HuH-7 (cell line): ENCODE results near the gene NOVA2.

Experiments
- DNase-seq: peaks from one replicate; pipeline ENCODE4 v3.0.0; 2011; ENCODE audit warnings: low spot score

Gene NOVA2

DNA sequence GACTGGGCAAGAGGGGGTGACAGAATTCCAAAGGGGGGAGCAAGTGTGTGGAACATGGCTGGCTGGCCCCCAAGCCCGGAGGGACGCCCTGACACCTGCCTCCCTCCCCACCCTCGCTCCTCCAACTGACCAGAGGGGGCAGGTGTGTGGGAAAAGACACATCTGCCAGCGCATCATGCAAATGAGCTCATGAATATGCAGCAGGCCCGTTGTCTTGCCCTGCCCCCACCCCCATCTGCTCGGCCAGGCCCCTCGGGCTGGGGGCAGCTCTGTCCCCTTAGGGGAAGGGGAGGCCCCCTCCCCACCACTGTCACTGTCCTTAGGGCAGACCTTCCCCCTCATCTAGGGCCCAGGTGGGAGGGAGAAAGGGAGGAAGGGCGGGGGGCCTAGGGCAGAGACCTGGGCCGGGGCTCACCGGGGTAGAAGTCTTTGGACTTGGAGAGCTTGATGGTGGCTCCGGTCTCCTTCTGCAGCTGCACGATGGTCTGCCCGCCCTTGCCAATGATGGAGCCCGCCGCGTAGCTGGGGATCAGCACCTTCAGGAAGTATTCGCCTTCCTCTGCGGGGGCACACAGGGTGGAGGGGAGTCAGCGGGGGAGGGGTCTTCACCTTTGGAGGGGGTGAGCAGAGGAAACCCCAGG lies 12.9 kb downstream of the NOVA2 start:
- DNase-seq, result no peak

DNA sequence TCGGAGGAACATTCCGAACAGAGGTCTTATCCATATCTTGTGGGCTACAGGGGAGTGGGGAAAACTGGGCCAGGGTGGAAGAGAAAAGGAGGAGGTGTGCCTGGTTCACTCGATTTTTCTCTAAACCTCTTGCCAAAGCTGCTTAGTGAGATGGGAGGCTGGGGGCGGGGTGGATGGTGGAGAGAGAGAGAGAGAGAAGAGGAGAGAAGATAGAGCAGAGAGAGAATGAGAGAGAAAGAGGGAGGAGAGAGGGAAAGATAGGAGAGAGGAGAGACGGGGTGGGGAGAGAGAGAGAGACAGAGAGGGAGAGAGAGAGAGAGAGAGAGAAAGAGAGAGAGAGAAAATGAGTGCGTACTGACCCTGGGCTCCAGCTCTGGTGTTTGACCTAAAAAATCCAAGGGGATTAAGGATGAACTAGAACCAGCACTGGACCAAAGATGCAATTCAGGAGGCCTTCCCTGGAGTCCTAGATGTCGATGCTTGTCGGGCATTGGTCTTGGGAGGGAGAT lies 14.1 kb downstream of the NOVA2 start:
- DNase-seq, result no peak

DNA sequence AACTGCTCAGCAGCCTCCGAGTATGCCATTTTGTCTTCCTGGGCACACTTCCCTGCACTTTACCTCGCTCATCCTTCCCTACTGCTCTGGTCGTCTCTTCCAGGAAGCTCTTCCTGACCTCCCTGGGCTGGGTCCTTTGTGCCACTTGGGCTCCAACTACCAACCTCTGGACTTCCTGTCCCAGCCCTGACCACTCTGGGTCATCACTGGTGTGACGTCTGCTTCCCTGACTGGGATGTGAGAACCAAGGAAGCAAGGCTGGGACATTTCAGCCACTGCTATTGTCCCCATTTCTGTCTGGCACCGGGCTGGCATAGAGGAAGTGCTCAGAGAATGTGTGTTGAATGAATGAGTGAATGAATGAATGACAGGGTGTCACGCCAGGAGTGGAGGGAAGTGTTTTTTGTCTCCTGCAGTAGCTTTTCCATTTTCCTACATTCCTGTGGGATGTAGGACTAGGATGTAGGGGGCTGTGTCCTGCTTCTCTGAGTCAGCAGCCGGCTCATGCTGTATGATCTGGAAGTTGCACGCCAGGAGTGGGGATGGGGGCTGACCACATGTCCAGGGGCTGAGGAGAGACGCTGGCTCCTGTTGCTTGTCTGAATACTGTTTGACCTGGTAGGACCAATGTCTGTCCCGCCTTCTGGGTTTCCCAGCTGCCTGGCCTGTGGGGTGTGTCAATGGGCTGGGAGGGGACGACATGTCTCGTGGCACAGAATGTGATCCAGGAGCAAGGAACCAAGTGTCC lies 14.7 kb downstream of the NOVA2 start:
- no peak for DNase-seq

DNA sequence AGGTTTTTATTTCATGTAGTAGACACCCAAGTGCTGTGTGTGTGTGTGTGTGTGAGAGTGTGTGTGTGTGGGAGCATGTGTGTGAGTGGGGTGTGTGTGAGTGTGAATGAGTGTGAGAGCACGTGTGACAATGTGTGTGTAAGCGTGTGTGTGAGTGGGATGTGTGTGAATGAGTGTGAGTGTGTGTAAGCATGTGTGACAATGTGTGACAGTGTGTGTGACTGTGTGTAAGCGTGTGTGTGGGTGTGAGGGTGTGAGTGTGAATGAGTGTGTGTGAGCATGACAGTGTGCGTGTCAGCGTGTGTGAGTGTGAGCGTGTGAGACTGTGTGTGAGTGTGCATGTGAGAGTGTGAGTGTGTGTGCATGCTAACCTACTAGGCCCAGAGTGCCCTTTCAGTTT lies 15.3 kb downstream of the NOVA2 start:
- no peak for DNase-seq

DNA sequence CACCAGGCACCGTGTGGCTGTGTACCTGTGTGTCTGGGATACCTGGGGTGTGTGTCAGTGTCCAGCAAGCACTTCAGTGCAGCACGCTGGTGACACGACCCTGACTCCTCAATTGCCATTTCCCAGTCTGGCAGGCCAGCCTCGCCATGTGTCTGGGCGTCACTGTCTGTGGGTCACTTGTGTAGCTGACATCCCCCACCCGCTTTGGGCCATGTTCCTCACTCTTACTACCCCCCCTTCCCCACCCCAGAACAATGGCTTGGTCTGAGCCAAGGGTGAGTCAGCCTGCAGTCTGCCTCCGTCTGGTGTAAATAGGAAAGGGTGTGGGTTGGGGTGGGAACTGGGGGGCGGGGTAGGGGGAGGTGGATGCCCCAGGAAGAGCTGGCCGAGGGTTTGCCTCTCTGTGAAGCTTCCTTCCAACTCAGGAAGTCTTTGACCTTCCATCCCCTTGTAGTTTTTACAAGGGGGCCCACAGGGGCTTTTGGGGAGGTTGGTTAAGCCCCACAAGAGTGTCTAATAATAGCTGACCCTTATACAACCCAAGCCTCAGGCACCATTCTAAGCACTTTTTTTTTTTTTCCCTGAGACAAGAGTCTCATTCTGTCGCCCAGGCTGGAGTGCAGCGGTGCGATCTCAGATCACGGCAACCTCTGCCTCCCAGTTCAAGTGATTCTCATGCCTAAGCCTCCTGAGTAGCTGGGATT lies 17.6 kb downstream of the NOVA2 start:
- DNase-seq, result no peak

DNA sequence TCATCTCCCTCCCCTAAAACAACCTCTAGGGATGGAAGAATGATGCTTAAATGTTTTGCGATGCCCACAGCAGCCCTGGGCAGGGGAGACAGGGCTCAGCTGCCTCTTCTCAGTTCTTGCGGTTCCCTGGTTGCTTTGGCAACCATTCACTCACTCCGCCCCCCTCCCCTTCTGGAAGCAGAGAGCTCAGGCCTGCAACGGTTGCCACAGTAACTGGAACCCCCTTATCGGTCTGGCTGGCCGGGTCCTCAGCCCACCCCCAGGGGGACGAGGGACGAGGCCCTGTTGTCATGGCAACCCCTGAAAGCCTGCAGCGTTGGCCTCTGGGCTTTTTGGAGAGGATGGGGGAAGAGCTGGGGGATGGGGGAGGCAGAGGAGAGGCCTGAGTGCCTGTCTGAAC lies 19.5 kb downstream of the NOVA2 start:
- DNase-seq, result no peak

DNA sequence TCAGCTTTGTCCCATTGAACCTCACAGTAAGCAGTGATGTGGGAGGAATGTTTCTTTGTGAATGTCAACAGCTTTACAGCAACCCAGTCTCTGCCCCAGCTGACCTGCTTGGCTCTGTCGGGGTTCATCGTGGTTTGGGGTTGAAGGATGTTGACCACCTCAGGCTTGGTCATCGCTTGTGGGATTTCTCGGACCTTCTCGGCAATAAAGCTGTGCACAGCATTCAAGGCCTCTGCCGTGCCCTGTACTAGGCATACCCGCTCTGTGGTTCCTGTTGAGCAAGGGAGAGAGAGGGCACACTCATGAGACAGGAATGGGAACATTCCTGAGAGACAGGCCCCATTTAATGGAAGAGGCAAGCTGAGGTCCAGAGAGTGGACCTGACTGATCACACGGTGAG lies 20.0 kb downstream of the NOVA2 start:
- no peak for DNase-seq

DNA sequence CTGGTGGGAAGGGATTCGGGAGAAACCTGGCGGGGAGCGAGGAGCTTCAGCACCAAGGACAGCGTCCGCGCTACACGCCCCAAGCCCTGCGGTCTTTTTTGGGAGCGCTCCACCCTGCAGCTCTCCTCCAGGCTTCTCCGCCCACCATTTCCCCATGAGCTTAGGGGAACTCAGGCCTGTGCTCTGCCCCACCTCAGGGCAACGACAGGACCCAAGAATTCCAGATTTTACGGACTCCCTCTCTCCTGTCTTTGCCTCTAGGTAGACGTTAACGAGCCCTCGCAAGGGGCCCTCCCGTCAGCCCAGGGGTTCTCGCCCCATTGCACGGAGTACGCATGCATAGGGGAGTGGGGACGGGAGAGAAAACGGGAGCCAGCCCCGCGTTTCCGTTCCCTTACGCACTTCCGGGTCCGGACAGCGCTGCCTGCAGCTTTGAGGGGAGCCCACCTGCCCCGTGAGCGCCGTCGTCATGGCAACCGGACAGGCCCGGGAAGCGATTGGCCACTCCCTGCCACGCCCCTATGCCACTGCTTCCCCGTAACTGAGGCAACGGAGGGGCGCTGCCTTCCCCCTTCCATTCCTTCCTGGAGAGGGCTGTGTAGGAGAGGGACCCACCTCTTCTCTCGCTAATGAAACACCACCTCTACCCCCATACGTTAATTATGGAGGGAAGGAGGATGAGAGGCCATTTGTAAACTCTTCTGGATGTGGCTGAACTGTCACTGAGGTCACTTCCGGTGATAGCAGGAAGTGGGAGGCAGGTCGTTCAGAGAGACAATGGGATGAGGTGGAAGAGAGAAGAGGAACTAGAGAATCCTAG lies 20.8 kb downstream of the NOVA2 start:
- DNase-seq, result peak; percentile 81

DNA sequence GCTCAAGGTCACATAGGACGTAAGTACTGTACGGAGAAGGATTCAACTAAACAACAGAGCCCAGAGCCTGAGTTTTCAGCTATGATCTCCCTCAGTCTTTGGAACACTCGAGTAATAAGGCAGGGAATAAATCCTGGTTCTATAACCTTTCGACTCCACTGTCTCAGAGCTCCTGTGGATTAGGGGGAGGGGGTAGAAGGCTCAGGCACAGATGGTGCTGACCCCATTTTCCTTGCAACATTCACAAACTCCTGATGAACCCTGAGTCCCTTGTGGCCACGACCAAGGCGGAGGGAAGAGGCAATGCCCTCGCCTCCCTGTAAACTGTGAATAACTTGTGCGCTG lies 21.4 kb downstream of the NOVA2 start:
- DNase-seq, result no peak

DNA sequence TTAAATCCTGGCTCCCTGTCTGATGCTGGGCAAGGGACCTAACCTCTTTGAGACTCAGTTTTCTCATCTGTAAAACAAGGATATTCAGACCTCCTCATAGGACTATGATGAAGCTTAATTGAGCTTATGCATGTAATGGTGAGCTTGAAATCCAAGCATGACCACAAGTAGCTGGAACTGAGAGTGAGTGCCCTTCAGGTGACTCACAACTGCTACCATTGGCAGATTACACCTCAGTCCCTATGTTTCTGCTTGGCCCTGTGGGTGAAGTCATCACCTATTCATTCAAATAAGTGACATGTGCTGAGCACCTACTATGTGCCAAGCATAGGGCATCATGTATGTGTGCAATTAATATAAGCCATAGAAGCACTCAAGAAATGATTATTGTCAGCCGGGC lies 25.7 kb downstream of the NOVA2 start:
- no peak for DNase-seq

DNA sequence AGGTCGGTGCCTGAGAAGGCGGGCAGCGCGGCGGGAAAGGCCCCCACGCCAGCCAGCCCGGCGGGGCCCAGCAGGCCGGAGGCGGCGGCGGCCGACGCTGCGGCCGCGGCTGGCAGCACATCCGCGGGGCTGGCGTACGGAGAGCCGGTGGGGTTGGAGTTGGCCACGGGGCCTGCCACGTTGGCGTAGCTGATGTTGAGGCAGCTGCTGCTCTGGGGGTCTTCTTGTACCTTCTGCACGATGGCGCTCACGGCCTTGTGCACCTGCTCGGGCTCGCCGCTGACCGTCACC lies 33.2 kb downstream of the NOVA2 start:
- no peak for DNase-seq

DNA sequence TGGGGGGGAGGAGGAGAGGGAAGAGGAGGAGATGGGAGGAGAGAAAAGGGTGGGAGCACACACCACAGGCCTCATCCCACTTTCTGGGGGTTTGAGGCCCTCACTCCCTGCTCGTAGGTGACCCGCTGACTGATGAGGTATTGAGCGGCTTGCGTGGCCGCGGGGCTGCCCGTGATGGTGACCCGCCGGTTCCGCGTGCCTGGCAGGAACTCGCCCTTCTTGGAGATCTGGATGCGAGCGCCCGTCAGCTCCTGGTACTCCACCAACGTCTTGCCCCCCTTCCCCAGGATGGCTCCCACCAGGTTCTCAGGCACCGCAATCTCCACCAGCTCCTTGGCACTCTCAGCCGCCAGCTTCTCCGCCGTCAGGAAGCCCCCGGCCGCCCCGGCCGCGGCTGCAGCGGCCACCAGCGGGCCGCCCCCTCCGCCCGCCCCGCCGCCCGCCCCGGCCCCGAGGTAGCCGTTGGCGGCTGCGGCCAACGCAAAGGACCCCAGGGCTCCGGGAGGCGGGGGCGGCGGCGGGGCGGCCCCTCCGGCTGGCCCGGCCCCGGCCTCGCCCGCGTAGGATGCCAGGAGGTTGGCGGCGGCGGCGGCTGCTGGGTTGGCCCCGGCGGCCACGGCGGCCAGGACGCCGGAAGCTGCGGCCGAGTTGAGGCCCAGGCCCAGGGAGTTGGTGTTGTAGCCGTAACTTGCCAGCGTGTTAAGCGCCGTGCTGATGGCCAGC lies 33.7 kb downstream of the NOVA2 start:
- no peak for DNase-seq

DNA sequence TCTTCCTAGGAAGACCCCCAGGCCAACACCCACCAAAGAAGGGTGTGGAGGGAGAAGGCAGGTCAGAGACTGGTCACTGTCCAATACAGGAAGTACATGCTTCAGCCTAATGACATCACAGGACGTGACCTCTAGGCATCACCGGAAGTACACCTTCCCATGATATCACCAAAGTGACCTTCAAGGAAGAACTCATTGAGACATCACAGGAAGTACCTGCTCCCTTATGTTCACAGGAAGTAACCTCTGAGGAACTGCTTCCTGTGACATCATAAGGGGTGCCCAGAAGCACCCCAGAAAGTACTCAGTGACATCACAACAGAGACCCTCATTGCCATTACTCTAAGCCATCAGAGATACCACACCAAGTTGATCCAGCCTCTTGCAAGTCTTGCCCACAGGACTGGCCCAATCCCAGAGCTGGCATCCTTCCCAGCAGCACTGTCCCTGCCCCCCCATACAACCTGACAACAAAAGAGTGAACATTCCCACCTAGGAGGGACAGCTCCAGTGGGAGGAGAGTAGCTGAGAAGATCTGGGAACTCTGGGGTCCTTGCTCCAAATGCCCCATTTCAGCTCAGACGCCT lies 34.8 kb downstream of the NOVA2 start:
- DNase-seq, result no peak

DNA sequence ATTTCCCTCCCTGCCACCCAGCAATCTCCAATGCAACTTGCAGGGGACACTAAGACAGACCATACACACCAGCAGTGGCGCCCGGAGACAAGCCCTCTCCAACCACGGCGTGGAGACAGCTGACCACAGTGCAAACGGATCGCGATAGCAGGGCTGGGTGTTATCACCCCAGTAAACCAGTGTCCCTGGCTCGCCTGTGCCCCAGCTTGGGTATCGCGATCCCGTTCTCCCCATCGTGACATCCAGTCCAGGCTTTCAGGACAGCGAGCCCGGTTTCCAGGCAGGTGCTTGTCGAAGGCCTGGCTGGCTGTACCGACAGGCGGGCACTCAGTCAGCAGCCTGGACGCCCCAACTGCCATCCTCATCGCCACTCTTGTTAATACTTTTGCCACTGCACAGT lies 38.4 kb downstream of the NOVA2 start:
- no peak for DNase-seq

DNA sequence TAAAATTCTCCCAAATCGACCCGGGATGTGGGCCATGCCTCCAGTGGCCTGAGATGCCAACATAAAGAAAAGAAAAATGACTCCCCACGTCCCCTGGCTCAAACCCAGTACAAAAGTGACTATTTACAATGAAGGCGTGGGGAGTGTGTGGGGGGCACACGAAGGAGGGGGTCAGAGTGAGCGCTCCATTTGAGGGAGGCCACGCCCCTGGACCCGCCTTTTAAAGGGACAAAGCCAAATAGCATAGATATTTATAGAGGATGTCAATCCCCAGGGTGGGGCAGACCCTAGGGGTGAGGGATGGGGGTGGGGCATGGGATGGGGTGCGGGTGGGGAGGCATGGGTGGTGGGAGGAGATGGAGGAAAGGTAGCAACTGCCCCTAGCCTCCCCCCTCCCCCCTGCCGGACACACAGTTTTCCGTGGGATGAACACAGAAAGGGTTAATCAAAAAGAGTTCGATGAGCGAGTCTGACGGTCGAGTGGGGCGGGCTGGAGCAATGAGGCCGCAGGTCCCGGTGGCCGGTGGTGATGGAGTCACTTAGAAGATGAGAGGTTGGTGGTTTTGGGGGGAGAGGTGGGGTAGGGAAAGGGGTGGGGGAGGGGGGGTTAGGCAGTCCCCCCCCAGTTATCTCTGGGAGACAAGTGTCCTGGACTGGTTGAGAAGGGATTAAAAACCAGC lies 39.0 kb downstream of the NOVA2 start:
- DNase-seq, result no peak

DNA sequence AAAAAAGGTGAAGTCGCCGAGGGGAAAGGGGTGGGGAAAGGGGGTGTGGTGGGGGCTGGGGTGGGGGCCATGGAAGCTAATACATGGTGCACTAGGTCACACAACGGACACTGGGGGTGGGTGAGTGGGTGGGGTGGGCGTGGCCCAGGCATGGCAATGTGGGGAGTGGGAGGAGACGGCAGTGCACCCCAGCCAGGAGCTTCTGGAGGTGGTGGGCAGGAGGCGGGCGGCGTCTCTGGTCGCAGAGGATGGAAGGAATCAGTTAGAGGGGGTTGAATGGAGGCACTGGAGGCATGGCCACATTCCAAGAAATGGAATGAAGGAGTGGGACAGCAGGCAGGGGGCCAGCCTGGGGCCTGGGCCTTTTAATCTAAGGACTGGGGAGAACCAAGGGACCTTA lies 39.9 kb downstream of the NOVA2 start:
- DNase-seq, result no peak

DNA sequence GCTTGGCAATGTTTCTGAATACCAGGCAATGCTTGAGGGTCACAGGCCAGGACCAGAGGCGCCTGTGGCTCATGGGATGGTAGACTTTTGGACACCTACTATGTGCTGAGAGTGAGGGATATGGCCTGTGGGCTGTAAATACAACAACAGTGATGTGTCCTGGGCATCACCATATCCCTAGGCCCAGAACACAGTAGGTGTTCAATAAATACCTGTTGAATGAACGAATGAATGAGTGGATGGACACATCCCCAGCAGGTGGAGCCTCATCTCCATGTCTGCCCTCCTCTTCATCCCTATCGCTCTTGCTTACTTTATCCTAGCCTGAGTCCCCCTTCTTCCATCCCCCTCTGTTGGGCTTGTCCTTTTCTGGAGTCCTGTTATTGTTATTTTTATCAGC lies 42.6 kb downstream of the NOVA2 start:
- no peak for DNase-seq

DNA sequence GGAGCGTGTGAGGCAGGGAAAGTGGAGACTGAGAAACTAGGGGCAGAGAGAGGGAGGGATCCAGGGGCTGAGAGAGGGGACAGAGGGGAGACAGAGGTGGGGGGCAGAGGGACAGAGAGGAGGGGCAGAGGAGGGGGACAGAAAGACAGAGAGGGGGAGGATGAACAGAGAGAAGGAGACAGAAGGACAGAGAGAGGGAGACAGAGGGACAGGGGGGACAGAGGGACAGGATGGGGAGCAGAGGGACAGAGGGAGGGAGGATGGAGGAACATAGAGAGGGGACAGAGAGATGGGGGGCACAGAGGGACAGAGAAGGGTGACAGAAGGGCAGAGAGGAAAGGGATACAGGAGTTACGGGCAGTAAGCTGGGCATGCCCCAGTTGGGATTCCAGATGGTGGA lies 44.4 kb downstream of the NOVA2 start:
- DNase-seq, result no peak

DNA sequence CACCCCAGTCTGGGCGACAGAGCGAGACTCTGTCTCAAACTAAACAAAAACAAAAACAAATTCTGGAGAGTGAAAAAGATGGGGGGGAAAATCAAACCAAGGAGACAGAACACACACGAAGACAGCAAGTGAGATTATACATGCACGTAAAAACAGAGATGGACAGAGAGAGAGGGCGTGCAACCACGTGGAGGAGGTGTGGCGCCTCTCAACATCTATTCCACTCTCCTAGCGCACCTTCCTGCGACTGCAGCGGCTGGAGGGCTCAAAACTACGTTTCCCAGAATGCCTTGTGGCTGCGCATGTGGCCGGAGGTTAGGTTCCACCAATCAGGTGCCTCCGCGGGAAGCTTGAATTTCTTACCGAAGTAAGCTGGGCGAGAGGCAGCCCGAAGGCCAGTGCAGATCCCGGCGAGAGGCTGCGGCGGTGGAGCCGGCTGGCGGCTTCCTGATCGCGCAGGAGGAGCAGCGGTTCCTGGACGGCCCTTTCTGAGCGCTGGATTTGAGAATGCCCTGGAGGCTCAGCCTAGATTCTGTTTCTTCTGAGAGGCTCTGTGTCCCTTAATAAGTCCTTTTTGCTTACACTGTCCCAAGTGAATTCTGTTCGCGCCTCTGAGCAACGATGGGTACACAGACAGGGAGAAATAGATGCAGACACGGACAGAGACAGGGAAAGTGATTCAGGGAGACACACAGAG lies 46.0 kb downstream of the NOVA2 start:
- peak; percentile 97 for DNase-seq

DNA sequence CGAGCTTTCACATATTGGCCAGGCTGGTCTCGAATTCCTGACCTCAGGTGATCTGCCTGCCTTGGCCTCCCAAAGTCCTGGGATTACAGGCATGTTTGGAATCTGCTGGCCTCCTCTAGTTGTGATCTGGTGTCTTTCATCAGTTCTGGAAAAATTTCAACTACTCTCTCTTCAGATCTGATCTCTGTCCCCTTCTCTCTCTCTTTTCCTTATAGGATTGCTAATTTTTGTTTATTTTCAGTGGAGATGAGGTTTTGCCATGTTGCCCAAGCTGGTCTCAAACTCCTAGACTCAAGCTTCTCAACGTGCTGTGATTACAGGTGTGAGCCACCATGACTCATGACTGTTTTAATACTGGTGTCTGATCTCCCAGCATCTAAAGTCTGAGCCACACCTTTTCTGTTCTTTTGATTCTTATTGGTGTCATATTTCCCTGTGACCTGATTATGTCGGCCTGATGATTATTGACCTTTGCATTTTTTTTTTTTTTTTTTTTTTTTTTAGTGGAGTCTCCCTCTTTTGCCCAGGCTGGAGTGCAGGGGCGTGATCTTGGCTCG lies 48.7 kb downstream of the NOVA2 start:
- DNase-seq, result no peak
